Prostate gland (tissue), 2 donors: ENCODE measurements around the gene LRBA.

Experiments
- POLR2A ChIP-seq: fragments of 450-650 bp; IDR thresholded peaks from one replicate; pipeline ENCODE4 v1.6.1; 2016; ENCODE audit warnings: antibody characterized with exemption, mild to moderate bottlenecking
- TF ChIP-seq, protein P1 (sequence below), 4 experiments: fragments of 200-600 bp in 2 of 4; fragments of 450-650 bp in 2 of 4; sonication (generic) in 2 of 4; IDR thresholded peaks; 1 replicate in 3 of 4; 2 replicates in 1 of 4; pipeline ENCODE4 v1.5.1; 2016 to 2019; ENCODE audit warnings: antibody characterized with exemption in 4 of 4, mild to moderate bottlenecking in 2 of 4, moderate library complexity in 2 of 4

DNA sequence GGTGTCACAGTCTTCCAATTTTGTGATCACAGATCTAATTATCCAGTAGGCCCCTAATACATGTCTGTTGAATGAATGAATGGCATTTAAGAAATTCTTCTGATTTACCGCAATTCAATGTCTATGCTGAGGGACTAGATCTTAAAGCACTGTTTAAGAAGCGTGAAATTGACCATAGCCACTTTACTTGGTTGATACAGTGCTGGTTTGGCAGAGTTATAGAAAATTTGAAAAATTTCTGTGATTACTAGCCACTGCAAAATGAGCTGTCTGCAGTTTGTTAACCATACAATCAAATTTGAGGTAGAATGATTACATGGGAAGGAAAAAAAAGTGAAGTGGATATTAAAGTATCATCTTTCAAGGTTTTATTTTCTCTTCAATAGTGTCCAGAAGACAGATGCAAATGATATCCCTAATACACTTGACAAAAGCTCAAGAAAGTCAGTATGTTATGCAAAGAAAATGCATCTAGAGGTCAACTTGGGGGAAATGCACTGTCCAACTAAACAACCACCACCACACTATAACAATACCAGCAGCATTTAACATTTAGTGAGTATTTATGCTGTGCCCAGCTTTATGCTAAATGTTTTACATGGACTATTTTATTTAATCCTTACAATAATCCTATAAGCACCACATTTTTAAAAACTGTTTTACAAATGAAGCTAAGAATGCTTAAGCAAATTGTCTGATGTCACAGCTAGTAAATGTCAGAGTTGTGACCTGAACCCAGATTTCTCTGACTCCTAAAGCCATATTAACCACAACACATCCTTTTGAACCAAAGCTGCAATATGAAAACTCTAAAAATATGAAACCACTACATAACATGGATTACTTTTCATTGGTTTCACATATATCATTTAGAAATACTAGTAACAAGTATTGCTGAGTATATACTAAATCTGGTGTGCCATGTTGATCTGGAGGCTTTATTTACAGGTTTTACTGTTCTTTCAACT lies 651.1 kb downstream of the LRBA start:
- TF ChIP-seq POLR2A, result no peak
- TF ChIP-seq, protein P1, sequence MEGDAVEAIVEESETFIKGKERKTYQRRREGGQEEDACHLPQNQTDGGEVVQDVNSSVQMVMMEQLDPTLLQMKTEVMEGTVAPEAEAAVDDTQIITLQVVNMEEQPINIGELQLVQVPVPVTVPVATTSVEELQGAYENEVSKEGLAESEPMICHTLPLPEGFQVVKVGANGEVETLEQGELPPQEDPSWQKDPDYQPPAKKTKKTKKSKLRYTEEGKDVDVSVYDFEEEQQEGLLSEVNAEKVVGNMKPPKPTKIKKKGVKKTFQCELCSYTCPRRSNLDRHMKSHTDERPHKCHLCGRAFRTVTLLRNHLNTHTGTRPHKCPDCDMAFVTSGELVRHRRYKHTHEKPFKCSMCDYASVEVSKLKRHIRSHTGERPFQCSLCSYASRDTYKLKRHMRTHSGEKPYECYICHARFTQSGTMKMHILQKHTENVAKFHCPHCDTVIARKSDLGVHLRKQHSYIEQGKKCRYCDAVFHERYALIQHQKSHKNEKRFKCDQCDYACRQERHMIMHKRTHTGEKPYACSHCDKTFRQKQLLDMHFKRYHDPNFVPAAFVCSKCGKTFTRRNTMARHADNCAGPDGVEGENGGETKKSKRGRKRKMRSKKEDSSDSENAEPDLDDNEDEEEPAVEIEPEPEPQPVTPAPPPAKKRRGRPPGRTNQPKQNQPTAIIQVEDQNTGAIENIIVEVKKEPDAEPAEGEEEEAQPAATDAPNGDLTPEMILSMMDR (IDR thresholded peaks at IDR 0.05), result no peak
